Prostate gland (tissue), 2 donors: Measurements from ENCODE around the gene NKIRAS1.

ENCODE experiments used
- CTCF ChIP-seq, 4 experiments: fragments of 200-600 bp in 2 of 4; fragments of 450-650 bp in 2 of 4; sonication (generic) in 2 of 4; IDR thresholded peaks; 1 replicate in 3 of 4; 2 replicates in 1 of 4; pipeline ENCODE4 v1.5.1; 2016 to 2019; ENCODE audit warnings: antibody characterized with exemption in 4 of 4, mild to moderate bottlenecking in 2 of 4, moderate library complexity in 2 of 4
- POLR2AphosphoS5 ChIP-seq: sonication (generic); formaldehyde crosslinking; IDR thresholded peaks from one replicate; pipeline ENCODE4 v1.6.1; 2017; ENCODE audit warnings: antibody characterized with exemption

GRCh38 chr3:23845326-23846216 lies 71.2 kb downstream of the NKIRAS1 start:
- TF ChIP-seq CTCF (IDR thresholded peaks at IDR 0.05) (no peak), POLR2AphosphoS5 (no peak)
